GM18867 (cell line): ENCODE measurements around the gene SETBP1.

ENCODE experiments used
- ATAC-seq: cut with Tn5 transposase; IDR thresholded peaks from one replicate; pipeline ENCODE4 v1.9.1; 2021; ENCODE audit warnings: mild to moderate bottlenecking, moderate library complexity; ENCODE audit not compliant: unreplicated experiment

The SETBP1 gene

DNA sequence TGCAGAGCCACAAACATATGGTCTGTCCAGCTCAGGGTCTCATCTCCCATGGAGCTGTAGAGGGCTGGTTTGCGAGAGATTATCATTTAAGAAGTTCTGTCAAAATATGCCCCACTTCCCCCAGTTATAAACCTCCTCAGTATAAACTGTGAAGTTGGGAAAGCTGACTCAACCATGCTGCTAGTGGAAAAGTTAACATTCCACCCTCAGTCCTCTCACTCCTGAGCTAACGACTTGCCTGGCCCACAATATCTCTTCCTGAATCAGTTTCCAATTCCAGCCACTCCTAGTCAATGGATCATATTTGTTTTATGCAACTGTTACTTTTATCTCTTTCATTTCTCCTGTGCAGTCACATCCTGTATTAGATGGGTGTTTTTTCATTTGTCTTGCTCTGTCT, 326.2 kb downstream of the SETBP1 start:
- no peak for ATAC-seq

DNA sequence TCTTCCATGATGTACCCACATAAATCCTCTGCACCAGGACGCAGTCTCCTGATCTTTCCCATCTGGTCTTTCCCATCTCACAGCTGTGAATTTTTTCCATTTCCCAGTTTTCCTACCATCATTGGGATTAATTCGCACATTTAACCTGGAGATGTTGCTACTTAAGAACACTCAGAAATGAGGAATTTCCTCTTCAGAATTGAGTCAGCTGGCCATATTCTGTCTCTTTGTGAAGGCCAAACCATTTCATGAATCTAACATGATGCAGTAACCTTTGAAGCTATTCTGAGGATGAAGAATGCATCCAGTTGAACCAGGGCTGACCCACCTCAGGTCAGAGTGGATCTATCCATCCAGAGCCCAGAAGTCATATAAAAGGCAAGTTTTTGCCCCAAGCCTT, 326.8 kb downstream of the SETBP1 start:
- ATAC-seq: no peak

DNA sequence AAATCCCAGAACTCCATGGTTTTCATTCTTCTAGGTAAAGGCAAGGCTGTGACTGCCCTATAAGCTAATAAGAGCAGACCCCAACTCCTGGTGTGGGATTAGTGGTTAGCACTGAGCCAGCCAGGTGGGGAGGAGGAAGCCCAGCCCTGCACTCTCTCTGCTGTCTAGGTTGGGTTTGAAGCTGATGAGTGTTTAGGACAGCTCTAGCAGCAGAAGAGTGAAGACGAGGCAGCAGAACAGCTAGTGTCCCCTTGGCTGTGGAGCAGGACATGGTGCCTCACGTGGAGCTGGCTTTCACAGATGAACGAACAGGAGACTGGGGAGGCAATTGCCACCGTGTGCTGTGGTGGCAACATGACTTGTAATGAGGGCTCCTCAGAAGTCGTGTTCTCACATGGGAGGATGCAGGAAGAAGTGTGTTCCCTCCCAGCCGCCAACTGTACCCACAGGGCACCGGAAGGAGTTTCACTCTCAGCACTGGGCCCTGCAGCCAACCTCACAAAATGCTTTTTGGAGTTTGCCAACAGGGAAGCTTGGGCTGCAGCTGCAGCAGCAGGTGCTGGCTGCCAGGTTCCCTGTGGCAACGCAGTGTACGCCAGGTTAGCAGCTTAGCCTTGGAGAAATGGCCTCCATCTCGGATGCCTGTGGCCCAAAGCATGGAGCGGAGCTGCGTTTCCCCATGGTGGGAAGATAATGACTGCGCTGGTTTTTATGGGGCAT, 328.2 kb downstream of the SETBP1 start:
- ATAC-seq: no peak

DNA sequence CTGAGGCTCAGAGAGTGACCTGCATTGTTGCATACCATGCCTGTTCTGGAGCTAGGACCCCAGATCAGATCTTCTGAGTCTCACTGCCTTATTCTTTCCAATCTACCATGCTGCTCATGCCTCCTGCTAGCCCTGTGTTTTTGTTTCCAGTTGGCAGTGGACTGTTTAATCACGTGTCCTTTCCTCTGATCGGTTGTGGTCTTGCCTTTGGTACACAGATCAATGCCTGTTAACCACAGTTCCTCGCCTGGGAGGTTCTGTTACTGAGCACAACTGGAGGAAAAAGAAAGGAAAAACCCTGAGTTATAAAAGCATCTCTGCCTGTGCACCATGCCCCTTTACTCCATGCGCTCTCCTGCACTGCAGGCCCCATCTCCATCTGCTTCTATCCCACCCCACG, 329.1 kb downstream of the SETBP1 start:
- ATAC-seq: no peak

DNA sequence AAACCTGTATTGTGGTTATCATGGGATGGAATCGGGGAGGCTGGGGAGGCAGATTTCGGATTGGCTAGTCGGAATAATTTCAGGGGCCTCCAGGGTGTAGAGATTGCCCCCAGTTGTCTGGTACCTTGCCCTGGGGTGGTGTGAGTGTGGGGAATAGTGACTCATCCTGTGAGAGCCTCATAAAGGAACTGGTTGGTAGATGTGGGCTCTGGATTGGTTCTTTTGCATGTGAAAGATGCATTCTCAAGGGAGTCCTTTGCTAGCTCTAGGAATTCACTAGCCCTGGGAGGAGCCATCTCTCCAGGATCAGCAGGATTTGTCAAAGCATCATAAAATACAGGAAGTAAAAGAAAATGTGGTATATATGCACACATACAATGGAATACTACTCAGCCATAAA, 331.6 kb downstream of the SETBP1 start:
- ATAC-seq: no peak

DNA sequence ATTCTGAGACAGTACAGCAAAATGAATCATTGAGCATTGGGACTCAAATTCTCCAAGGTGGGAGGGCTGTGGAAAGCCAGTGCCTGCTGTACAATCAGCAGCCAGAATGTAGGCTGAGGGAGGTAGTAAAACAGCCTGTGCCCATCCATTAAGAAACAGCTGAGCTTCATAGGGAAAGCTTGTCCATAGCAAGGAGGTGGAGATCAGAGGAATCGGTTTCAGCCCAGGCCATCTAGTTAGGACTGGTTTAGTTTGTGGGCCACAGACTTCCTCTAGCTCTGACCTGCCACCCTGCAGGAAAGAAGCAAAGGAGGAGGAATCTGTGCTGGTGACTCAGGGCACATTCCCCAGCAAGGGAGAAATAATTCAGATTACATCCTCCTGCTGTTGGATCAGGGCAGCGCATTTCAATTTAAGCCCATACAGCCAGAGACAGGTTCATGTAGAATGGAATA, 333.4 kb downstream of the SETBP1 start:
- no peak for ATAC-seq

DNA sequence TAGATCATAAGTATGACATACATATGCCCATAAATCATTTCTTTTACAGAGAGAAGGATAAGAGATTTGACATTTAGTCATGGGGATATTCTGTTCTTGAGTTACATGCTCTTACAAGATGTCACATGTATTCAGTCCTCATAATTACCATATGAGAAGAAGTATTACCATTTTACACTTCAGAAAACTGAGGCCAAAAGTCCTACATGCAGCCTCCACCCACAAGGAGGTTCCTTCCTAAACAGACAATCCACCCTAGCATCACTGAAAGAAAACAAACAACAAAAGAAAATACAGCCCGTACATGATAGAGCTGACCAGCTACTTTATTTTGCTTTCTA, 335.1 kb downstream of the SETBP1 start:
- ATAC-seq: no peak

DNA sequence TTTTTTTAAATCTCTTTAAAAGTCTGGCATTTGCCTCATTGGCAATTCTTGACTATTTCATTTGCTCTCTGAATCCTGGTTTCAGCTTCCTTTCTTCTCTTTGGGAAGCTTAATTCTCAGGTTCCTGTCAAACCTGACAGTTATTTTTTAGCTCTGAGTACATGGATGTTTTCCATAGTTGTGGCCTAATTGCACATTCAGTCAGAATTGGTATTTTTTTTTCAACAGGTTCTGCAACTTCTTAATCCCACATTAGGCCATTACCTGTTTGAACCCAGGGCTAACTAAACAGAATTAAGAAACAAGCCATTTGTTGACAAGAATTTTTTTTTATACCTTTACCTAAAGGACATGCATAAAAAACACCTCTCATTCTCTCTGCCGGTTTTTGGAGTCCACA, 338.8 kb downstream of the SETBP1 start:
- no peak for ATAC-seq

DNA sequence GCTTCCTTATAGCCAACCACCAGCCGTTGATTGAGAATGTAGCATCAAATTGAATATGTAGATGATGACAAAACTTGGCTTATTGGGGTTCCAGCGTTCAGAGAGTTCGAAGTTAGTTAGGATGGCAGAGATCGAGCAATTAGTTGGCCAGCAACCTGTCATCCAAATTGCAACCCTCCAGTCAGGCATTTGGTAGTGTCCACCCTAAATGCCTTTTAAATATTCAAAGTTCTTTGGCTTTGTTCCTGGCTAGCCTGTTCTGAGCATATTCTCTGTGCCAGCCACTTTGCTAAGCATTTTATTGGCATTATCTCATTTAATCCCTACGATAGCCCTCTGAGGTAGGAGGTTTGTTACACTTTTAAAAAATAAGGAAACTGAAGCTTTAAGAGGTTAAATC, 342.8 kb downstream of the SETBP1 start:
- no peak for ATAC-seq

DNA sequence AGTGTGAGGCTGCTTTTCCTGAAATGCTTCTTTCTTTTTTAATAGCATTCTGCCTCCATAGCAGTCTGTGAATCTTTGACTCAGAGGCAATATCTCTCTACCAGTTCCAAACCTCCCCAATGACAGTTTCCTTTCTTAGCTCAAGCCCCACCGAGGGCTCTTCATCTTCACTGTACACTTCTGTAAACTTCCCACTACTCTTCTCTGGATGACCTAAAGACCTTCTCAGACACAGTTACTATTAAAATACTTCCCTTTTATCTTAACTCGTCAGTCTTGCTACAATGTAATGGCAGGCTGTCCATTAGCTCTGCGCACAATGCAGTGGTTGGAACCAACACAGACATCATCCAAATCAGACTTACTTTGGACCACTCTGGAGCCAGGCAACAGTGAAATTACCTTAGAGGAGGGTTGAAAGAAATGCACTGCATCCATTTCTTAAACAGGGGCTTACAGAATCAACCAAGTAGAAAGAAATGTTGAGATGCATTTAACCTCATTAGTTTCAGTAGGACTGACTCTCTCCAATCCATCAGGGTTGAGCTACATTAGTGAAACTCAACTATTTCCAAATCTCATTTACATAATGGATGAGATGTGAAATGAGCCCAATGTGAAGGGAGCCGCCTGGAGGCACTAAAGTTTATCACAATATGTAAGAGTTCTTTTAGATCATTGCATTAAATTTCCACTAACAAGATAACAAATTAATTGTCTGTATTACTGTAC, 343.8 kb downstream of the SETBP1 start:
- no peak for ATAC-seq

DNA sequence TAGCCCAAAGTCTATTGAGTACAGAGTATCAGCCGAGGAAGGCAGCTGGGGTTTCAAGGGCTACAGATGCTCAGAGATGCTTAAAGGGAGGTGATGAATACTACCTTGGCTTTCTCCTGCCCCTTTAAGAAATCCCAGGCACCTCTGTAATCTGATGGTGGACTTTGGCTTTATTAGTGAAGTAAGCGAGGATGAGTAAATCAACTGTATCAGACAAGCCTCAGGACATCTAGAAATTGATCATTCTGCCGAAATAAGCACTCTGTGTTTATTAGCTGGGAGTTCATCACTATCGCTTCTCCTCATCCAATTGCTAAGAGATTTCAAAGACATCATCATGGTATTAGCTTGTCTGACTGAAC, 344.4 kb downstream of the SETBP1 start:
- no peak for ATAC-seq

DNA sequence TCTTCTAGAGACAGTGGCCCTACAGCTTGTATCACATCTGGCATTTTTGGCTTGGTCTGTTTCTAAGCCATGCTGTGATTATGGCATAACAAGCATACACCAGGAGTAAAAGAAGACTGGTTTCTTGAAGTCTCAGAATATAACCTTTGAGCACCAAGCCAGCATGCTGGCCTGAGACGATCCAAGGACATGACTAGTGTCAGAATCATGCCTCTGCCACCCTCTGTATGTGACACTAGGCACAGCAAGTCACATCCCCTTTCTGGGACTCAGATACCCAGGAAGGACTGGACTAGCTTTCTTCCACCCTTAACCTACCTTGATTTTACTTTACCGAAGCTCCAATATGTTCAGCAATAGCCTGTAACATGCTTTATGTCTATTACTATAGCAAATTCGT, 345.5 kb downstream of the SETBP1 start:
- ATAC-seq: no peak

DNA sequence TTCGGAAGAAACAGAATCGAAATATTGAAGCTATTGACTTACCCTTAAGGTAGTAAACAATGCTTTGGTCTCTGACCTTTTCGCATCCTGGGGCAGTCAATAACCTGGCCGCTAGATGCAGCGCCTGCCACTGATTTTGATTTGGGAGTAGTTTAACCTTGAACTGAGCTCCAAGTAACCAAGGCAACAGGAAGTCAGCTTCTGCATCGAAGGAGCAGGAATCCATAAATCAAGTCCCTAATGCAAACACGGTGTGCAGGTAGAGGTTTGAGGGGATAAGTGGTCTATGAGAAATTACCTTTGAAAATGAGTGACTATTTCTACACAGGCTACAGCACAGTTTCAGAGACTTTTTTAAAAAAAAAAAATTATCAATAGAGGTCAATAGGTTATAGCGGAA, 353.5 kb downstream of the SETBP1 start:
- no peak for ATAC-seq

DNA sequence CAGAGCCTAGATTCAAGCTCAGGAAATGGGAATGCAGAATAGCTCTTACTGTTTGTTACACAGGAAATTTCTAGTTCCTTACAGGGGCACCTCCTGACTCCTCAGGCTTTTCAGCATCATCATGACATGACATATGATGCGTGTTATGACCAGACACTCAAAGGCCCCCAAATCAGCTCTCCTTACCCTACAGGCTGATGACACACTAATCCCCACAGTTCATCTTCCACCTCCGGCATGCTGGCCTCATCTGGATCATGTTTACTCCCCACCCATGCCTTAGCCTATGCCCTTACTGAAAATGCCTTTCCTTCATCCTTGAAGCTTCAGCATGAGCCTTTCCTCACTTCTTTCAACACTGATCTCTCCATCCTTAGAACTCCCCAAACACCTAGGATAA, 356.9 kb downstream of the SETBP1 start:
- no peak for ATAC-seq

DNA sequence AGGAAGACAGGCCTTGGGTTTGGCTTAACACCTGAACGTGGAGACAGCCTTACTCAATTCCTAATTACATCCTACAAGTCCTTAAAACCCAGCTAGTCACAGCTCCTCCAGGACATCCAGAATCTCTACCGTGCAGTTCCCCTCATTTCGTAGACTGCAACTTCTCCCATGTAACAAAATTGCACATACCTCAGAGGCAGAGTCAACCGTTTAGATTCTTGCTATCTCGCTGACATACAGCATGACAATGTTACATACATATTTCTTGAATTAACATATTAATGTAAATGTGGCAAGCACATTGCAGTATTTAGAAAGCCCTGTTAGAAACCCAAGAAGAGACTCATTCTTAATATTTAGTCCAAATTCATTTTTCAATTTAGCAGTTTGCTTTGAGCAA, 358.7 kb downstream of the SETBP1 start:
- ATAC-seq: no peak

DNA sequence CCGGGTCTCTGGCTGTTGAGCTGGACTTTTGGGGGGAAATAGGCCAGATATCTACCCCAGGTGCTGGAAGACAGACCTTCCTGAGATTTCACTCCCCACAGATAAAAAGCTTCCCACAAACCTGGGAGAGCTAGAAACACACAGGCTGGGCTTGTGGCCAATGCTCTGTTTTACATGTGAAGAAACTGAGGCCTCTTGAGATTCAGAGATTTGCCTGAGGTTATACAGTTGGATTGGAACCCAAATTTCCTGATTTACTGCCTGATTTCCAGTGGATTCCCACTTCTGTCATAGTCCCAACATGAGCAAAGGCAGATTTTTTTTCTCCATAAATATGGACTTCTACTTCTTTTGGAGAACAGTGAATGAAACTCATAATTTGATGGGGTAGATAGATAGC, 360.2 kb downstream of the SETBP1 start:
- no peak for ATAC-seq

DNA sequence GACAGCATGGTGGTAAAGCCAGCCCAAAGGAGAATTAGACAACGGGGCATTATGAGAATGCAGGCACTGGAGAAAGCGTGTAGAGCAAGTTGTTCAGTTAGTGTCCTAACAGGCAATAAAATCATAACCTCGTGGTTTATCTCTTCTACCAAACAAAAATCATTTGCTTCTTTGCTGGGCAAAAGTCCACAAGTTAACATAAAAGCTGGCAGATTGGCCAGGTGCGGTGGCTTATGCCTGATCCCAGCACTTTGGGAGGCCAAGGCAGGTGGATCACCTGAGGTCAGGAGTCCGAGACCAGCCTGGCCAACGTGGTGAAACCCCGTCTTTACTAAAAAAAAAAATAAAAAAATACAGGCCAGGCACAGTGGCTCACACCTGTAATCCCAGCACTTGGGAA, 364.1 kb downstream of the SETBP1 start:
- ATAC-seq: no peak

DNA sequence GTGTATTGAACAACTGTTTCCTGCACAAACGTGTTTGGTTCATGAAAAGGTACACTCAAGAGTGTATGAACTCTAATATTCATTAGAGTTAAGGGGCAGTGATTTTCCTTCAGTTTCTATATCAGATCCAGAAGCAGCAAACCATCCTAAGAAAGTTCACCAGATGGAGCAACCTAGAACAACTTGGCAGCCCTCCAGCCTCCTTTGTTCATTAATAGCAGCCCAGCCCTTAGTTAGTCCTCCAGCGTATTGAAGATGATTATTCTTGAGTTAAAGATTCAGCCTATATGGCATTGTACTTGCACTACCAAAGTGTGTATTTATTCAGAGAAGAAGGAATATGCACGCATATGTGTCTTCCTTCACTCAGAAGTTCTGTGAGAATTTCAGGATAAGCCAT, 365.5 kb downstream of the SETBP1 start:
- ATAC-seq: no peak

DNA sequence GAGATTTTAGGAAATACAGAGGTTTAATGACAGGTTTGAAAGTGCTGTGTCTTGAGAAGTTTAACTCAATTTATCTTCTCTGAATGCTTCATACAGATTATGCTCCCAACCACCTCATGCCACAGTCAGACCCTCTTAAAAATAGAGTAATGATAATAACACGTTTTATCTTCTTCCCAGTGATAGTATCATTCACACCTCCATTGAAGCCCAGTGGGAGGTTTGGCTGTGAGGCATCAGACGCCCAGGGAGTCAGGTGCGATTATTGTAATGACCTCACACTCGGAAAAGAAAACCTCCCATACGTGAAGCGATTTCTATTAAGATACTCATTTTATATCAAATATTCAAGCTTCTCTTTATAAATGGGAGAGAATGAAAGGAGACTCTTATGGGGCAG, 366.3 kb downstream of the SETBP1 start:
- no peak for ATAC-seq

DNA sequence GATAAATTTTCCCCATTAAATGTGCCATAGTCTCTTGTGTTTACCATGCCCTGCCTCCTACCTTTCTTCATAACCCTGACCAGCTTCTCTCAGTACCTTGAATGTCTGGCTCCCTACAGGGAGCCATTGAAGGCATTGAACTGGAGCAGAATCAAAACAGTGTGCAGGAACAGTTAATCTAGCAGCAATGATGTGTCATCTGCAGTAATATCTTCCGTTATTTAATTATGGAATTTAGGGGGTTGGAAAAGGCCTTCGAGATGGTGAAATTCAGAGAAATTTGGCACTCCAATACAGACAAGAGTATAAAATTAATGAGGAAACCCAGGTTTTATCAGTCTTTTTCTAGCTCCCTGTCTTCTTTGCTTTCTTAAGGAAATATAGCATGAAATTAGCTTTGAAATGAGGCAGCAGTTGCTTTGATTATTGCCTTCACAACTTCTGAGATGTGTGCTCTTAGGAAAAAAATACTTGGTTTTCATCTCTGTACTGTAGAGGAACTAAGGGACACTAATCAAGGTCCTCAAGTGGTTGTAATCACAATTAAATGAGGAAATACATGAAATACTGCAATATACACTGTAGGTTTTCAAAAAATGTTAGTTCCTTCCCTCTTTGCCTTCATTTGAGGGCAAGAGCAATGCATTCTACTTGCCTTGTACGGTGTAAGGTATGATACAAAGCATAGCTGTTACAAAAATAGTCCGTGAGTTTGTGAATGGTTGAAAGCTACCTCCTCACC, 369.1 kb downstream of the SETBP1 start:
- ATAC-seq: no peak

DNA sequence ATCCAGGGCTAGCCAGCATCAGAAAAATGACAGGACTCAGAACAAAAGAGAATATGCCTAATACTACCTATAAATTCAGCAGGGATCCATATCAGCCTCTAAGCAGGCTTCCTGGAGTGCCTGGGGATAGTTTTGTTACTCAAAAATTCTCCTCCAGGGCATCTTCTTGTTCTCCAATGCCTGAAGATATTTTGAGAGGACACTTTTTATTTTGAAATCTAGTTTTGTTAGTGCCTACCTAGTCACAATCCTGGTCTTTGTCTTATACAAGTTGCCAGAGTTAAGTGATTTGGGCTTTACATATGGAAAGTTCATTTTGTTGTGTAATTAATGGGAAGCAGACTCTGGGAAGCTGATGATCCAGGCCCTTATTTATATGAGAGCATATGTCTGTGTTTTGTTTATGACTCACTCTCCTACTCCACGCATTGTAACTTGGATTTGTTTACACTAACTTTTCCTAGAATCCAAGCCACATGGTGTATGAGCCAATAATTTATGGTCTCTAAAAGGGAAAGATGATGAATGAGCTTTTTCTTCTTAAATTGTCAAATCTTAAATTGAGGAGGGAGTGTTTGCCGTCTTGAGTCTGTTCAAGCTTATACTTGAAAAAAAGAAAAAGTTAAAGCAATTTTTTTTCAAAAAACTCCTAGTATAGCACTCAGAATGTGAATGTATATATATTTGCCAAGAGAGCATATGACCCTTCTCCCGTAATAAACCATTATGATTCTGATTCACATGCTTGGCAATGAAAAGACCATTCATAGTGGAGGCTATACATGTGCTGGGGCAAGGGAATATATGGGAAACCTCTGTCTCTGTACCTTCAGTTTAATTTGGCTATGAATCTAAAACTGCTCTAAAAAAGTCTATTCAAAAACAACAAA, 370.3 kb downstream of the SETBP1 start:
- no peak for ATAC-seq
